ENCODE data around the gene CA4.

DNA sequence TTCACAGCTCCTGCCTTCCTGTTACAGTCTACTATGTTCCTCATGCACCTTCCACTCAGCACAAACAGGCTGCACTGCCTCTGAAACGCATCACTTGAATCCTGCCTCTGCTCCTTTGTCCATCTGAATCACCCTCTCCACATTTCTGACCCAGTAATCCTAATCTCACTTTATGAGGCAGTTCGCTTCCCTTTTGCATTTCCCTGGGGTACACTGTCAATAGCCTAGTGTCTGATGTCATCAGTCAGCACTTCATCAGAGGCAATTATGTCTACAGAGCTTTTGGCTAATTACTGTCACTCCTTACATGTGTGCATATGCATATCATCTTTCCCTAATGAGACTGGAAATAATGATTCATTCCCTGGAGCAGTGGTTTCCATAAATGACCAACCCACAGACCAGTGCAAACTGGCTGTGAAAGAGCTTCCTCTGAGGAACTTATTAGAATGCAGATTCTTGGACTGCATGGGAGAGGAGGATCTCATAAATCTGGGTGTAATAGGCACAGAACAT lies 23.6 kb downstream of the CA4 start:
- TF ChIP-seq, protein P1, sequence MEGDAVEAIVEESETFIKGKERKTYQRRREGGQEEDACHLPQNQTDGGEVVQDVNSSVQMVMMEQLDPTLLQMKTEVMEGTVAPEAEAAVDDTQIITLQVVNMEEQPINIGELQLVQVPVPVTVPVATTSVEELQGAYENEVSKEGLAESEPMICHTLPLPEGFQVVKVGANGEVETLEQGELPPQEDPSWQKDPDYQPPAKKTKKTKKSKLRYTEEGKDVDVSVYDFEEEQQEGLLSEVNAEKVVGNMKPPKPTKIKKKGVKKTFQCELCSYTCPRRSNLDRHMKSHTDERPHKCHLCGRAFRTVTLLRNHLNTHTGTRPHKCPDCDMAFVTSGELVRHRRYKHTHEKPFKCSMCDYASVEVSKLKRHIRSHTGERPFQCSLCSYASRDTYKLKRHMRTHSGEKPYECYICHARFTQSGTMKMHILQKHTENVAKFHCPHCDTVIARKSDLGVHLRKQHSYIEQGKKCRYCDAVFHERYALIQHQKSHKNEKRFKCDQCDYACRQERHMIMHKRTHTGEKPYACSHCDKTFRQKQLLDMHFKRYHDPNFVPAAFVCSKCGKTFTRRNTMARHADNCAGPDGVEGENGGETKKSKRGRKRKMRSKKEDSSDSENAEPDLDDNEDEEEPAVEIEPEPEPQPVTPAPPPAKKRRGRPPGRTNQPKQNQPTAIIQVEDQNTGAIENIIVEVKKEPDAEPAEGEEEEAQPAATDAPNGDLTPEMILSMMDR (IDR thresholded peaks at IDR 0.05) = no peak
- TF ChIP-seq ZBTB21 (CRISPR knock-in tag; IDR thresholded peaks at IDR 0.05; ENCODE audit: borderline replicate concordance) = no peak
- TF ChIP-seq, protein P2, sequence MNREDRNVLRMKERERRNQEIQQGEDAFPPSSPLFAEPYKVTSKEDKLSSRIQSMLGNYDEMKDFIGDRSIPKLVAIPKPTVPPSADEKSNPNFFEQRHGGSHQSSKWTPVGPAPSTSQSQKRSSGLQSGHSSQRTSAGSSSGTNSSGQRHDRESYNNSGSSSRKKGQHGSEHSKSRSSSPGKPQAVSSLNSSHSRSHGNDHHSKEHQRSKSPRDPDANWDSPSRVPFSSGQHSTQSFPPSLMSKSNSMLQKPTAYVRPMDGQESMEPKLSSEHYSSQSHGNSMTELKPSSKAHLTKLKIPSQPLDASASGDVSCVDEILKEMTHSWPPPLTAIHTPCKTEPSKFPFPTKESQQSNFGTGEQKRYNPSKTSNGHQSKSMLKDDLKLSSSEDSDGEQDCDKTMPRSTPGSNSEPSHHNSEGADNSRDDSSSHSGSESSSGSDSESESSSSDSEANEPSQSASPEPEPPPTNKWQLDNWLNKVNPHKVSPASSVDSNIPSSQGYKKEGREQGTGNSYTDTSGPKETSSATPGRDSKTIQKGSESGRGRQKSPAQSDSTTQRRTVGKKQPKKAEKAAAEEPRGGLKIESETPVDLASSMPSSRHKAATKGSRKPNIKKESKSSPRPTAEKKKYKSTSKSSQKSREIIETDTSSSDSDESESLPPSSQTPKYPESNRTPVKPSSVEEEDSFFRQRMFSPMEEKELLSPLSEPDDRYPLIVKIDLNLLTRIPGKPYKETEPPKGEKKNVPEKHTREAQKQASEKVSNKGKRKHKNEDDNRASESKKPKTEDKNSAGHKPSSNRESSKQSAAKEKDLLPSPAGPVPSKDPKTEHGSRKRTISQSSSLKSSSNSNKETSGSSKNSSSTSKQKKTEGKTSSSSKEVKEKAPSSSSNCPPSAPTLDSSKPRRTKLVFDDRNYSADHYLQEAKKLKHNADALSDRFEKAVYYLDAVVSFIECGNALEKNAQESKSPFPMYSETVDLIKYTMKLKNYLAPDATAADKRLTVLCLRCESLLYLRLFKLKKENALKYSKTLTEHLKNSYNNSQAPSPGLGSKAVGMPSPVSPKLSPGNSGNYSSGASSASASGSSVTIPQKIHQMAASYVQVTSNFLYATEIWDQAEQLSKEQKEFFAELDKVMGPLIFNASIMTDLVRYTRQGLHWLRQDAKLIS (CRISPR knock-in tag; IDR thresholded peaks at IDR 0.05; ENCODE audit: borderline replicate concordance) = no peak
- TF ChIP-seq, protein P3, sequence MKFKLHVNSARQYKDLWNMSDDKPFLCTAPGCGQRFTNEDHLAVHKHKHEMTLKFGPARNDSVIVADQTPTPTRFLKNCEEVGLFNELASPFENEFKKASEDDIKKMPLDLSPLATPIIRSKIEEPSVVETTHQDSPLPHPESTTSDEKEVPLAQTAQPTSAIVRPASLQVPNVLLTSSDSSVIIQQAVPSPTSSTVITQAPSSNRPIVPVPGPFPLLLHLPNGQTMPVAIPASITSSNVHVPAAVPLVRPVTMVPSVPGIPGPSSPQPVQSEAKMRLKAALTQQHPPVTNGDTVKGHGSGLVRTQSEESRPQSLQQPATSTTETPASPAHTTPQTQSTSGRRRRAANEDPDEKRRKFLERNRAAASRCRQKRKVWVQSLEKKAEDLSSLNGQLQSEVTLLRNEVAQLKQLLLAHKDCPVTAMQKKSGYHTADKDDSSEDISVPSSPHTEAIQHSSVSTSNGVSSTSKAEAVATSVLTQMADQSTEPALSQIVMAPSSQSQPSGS (CRISPR knock-in tag; IDR thresholded peaks at IDR 0.05; ENCODE audit: borderline replicate concordance, low read depth) = no peak
- TF ChIP-seq, protein P4, sequence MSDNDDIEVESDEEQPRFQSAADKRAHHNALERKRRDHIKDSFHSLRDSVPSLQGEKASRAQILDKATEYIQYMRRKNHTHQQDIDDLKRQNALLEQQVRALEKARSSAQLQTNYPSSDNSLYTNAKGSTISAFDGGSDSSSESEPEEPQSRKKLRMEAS (CRISPR knock-in tag; IDR thresholded peaks at IDR 0.05) = no peak
